RWPE2 (cell line): ENCODE data around the gene GALNT11.

Source experiments
- ATAC-seq: fragments of 200-7000 bp; cut with Tn5 transposase; 3 replicates; pipeline ENCODE4 v1.9.1; 2021; ENCODE audit warnings: low read depth
- DNase-seq: peaks from one replicate; pipeline ENCODE4 v3.0.0-alpha.2; 2020; ENCODE audit warnings: low spot score
- H3K27ac ChIP-seq: fragments of 450-650 bp; 2 replicates; pipeline ENCODE4 v1.5.1; 2017; ENCODE audit warnings: mild to moderate bottlenecking; ENCODE audit not compliant: poor library complexity, severe bottlenecking
- H3K27me3 ChIP-seq: fragments of 250-450 bp; sonication (Bioruptor Pico); 2 replicates; pipeline ENCODE4 v1.5.1; 2021; ENCODE audit warnings: mild to moderate bottlenecking, moderate library complexity; ENCODE audit not compliant: insufficient read depth, poor library complexity, severe bottlenecking
- H3K36me3 ChIP-seq: fragments of 250-450 bp; sonication (Bioruptor Pico); 2 replicates; pipeline ENCODE4 v1.5.1; 2020; ENCODE audit warnings: low read depth, mild to moderate bottlenecking, moderate library complexity
- H3K4me1 ChIP-seq: fragments of 250-450 bp; sonication (Bioruptor Pico); 2 replicates; pipeline ENCODE4 v1.5.1; 2021; ENCODE audit warnings: mild to moderate bottlenecking, moderate library complexity; ENCODE audit not compliant: insufficient read depth, poor library complexity, severe bottlenecking
- H3K4me3 ChIP-seq: fragments of 250-450 bp; sonication (Bioruptor Pico); 2 replicates; pipeline ENCODE4 v1.5.1; 2021; ENCODE audit warnings: mild to moderate bottlenecking, moderate library complexity; ENCODE audit not compliant: severe bottlenecking
- H3K9me3 ChIP-seq: fragments of 250-450 bp; sonication (Bioruptor Pico); 2 replicates; pipeline ENCODE4 v1.5.1; 2021; ENCODE audit warnings: mild to moderate bottlenecking, moderate library complexity; ENCODE audit not compliant: severe bottlenecking
- CTCF ChIP-seq: fragments of 450-650 bp; IDR thresholded peaks from one replicate; pipeline ENCODE4 v1.5.1; 2017; ENCODE audit warnings: mild to moderate bottlenecking, moderate library complexity; ENCODE audit not compliant: poor library complexity, severe bottlenecking

Gene GALNT11

GRCh38 chr7:152161171-152161570 is 135.7 kb downstream of the GALNT11 start:
- H3K4me3 ChIP-seq, result no peak overlapping the region
- no peaks in the 10 kb centered on the region for H3K9me3 ChIP-seq
- no peak for ATAC-seq
- no peak overlapping the region for H3K27ac ChIP-seq
- H3K27me3 ChIP-seq, result no peaks in the 10 kb centered on the region
- H3K4me1 ChIP-seq, result no peaks in the 10 kb centered on the region
- peaks cover 86% of the 10 kb centered on the region for H3K36me3 ChIP-seq
- no peak for DNase-seq
- TF ChIP-seq CTCF, result no peak

GRCh38 chr7:152162287-152162686 is 136.8 kb downstream of the GALNT11 start:
- Histone ChIP-seq H3K27ac (no peak overlapping the region), H3K36me3 (peaks cover 89% of the 10 kb centered on the region), H3K4me3 (no peak overlapping the region), H3K27me3 (no peaks in the 10 kb centered on the region), H3K4me1 (no peaks in the 10 kb centered on the region), H3K9me3 (no peaks in the 10 kb centered on the region)
- ATAC-seq, result no peak
- no peak for TF ChIP-seq CTCF
- DNase-seq, result no peak
